Astrocyte (in vitro differentiated cells and primary cell): Measurements from ENCODE around the gene MAGI1.

ENCODE experiments used
- CTCF ChIP-seq: IDR thresholded peaks from 2 replicates; pipeline ENCODE4 v1.5.1; 2011; ENCODE audit warnings: low read depth, mild to moderate bottlenecking, inconsistent platforms, low read length, moderate library complexity; ENCODE audit not compliant: insufficient read depth
- EZH2 ChIP-seq: IDR thresholded peaks from 2 replicates; pipeline ENCODE4 v1.6.1; 2012; ENCODE audit warnings: mild to moderate bottlenecking, low read length, inconsistent platforms; ENCODE audit not compliant: insufficient read depth

- TF ChIP-seq EZH2 (no peak), CTCF (no peak)
Observed at GRCh38 chr3:66048051-66048395, 9.3 kb upstream of the MAGI1 start.
